Subcutaneous adipose tissue (tissue), 4 donors: ENCODE data around the gene LPO. TPM values are rescaled to one million over a fixed set of nuclear protein-coding genes. Genes with fewer than 3 reads are reported as not detected.

Experiments used
- total RNA-seq, 4 donors: library from RNA; depleted of rRNA; stranded (reverse); fragments of >200 nt; gene quantifications; one replicate each; pipeline ENCODE4 v1.1.0, GENCODE V29; 2016
- TF ChIP-seq, protein P1 (sequence below): fragments of 450-650 bp; IDR thresholded peaks from one replicate; pipeline ENCODE4 v1.5.1; 2016; ENCODE audit warnings: low read depth, mild to moderate bottlenecking, control low read depth, antibody characterized with exemption, moderate library complexity

LPO gene
- total RNA-seq, 4 donors from 2014 or later = not detected

DNA sequence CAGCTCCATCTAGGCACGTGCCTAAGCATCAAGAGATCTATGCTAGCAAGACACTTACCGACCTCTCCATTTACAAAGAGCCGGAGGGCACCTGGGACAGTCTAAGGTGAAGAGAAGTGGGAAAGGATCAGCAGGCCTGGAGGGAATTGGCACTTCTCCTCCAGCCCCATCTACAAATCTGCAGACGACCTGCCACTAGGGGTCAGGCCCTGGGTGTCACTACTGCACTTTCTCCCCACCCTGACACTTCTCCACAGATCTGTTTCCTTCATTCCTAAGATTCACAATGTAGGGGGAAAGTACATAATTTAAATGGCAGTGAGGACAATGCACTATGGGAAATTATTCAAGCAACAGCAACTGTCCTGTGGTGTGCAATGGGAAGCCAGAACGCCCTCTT is 27.5 kb upstream of the LPO start:
- TF ChIP-seq, protein P1, sequence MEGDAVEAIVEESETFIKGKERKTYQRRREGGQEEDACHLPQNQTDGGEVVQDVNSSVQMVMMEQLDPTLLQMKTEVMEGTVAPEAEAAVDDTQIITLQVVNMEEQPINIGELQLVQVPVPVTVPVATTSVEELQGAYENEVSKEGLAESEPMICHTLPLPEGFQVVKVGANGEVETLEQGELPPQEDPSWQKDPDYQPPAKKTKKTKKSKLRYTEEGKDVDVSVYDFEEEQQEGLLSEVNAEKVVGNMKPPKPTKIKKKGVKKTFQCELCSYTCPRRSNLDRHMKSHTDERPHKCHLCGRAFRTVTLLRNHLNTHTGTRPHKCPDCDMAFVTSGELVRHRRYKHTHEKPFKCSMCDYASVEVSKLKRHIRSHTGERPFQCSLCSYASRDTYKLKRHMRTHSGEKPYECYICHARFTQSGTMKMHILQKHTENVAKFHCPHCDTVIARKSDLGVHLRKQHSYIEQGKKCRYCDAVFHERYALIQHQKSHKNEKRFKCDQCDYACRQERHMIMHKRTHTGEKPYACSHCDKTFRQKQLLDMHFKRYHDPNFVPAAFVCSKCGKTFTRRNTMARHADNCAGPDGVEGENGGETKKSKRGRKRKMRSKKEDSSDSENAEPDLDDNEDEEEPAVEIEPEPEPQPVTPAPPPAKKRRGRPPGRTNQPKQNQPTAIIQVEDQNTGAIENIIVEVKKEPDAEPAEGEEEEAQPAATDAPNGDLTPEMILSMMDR = no peak

DNA sequence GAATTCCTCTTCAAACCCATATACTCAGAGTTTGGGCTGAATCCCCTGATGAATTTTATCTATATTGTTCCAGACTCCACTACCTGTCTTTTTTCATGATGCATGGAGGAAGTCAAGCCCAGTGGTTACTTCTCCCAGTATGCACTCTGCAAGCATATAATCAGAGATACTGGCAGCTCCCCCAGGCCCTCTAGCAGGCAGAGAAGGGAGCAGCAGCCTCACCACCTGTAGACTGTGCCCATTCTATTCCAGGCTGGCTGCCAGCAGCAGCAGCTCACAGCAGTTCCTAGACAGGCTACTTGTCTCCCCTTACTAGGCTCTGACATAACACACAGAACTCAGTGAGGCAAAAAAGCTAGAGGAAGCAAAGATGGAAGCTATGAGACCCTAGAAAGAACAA is 22.7 kb upstream of the LPO start:
- TF ChIP-seq, protein P1 = no peak

DNA sequence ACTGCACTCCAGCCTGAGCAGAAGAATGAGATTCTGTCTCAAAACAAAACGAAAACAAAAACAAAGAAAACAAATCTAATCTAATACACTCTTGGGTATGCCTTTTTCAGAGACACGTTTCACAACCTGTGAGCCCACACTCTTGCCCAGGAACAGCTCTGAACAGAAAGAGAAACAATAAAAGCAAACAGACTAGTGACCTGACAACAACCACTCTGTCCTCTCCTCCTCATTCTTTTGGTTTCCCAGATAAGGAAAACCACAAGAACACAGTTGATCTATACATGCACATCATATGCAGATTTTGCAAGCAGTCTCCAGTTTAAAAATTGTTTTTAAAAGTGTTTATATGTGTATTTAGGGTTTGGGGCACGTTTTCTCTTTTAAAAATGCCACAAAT is 20.6 kb upstream of the LPO start:
- TF ChIP-seq, protein P1 = no peak

DNA sequence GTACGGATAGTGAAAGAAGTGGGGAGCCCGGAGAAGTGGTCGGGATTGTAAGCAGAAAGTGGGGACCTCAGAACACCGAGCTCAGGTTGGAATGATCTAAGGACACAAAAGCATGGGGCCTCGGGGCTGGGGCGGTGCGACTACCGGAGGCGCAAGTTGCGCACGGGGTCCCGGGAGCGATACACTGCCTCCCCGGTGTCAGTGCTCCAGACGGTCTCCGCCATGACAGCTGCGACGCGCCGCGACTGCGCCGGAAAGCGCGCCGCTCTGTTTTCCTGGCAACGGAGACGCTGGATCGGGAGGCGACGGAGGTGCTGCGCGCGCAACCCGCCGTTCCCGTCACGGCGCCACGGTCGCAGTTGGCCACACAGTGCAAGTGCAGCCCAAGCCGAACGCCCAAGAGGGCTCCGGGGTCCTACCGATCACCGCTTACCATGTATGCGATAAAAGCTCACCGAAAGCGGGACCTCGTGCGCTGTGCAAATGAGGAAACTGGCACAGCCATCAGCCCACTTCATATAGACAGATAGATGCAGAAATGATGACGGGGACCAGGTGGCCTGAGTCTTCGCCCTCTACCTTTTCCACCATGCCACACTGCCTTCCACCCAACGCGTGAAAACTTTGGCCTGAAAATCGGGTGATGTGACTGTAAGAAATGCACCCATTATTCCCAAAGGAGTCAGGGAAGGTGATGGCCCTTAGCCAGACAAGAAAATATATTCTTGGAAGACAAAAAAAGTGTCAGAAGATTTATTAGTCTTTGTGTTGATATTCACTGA is 19.2 kb upstream of the LPO start, which contains the start of gene MKS1:
Gene MKS1 (minus strand): TSS at position 249 of the 782 bp plus-strand sequence. CDS start 25 bp downstream, at position 224.
- TF ChIP-seq, protein P1 = no peak

DNA sequence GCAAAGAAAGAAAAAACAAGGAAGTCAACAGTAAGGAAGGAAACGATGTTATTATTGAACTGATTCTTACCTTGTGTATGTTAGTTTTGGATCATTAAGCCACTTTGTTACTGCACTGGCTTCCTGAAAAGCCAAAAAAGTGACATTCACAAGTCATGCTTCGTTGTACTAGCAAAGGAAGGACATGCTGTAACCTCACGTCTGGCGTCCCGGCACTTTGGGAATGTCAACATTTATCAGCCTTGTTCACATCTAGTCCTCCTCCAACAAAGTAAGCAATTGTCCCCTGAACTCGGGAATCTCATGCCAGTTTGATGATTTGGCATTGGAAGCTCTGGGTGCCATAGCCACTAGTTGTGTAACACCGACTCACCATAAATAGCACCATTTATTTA is 18.6 kb upstream of the LPO start:
- TF ChIP-seq, protein P1 = no peak

DNA sequence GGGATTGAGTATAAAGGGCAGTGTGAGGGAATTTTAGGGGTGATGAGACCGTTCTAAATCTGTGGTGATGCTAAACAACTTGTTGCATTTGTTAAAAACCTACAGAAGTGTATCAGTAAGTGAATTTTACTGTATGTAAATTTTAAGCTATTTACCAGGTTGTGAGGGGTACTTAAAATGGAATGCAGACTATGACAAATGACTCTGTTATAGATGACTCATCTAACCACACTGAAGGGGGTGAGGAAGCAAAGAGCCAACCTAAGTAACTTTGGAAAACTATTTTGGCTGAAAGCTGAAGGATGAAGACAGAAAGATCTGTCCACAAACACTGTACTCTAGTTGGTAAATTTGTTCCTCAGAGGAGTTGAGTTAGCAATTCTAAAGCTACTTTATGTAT is 14.1 kb upstream of the LPO start:
- TF ChIP-seq, protein P1 = no peak

DNA sequence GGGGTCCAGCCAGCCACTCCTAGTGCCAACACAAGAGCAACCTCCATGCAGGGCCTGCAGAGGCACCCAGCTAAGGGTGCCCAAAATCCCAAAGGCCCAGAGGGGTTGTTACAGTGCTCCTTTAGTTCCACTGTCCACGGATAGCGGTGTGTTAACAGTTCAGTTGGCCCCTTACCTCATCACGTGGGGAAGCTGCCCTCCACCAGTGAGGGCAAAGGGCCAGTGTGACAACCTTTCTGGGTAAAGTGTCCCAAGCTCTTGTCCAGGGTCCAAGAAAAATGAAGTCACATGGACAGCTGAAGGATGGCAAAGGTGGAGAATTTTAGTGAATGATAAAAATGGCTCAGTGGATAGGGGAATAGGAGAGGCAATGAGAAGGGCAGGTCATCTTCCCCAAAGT is 10.7 kb upstream of the LPO start:
- TF ChIP-seq, protein P1 = no peak
